Activated naive CD4-positive, alpha-beta T cell (primary cell): ENCODE measurements around the gene SMS.

Experiments used
- DNase-seq, 4 experiments: peaks; one replicate each; lab custom pipeline; 2025; lab: John Stamatoyannopoulos, UW

SMS gene

DNA sequence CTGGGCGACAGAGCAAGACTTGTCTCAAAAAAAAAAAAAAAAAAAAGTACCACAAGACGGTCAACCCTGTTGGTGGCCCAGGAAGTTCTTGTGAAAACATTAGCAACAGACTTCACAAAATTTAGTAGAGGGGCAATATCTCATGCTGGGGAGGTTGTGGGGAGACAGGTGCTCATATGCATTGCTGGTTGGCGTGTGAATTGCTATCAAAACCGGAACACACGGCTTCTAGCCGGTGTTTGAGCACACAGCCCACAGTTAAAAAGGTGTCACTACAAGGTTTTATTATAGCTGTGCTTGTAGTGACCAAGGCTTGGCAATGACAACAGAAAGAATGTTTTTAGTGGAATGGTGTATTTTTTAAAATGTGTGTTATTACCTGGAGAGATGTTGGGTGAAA lies 41.8 kb downstream of the SMS start:
- no peak for DNase-seq

DNA sequence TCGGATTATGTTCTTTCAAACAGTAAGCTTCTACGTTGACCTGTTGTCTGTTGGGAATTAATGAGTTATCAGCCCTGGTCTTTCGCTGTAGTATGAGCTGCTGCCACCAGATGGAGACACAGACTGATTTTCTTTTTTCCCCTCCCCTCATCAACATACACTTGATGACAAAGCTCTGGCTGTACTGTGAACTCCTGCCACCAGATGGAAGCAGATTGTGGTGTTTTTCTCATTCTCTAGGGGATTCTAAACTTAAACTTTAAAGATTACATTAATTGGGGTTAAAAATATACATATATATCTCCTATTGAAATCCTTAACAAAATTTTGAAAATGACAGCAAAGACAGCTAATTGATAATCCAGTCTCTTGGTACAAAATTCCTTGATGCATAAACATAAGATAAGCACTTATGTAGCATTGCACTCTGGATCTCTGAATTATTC lies 44.8 kb downstream of the SMS start:
- peak; percentile 1 to 39 (median 31) for DNase-seq

DNA sequence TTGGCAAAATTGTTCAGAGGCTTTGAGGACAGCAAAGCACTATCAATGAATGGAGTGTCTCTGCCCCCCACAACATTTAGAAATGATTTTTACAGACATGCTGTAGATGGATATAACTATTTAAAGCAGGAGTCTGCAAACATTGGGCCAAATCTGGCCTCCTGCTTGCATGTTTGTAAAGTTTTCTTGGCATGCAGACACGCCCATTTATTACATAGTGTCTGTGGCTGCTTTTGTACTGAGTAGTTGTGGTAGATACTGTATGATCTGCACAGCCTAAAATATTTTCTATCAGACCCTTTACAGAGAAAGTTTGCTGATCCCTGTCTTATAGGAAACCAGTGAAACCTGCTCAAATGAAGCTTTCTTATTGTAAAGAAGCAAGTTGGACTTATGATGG lies 46.1 kb downstream of the SMS start:
- no peak for DNase-seq

DNA sequence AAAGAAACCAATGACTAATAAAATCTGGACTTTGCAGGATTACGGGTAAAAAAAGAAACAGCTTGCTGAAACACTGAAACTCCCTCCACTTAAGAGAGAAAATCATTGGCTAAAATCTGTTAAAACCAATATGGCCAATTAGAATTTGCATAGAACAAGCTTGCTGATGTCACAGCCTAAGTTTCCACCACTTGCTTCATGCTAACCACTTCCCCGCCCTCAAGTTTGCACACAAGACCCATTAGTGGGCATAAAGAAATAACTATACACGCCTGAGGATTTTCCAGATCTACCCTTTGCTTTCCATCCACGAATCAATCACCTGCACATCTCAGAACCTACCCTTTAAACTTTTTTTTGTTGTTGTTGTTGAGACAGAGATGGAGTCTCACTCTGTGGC lies 48.9 kb downstream of the SMS start:
- no peak for DNase-seq

DNA sequence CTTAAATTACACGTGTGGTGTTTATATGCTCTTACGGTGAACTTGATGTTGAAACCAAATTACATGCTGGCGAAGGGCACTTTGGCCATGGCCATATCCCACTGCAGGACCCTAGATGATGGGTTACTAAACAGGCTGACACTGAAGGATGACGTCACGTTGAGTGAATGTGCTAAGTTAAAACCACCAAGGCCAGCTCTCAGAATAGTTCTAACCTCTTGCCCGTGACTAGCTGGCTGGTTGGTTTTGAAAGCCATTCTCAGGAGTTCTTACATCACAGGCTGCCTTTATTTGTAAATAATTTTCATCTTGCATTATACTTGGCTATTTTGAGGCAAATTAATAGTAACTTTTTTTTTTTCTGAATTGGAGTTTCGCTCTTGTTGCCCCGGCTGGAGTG lies 50.3 kb downstream of the SMS start:
- no peak for DNase-seq

DNA sequence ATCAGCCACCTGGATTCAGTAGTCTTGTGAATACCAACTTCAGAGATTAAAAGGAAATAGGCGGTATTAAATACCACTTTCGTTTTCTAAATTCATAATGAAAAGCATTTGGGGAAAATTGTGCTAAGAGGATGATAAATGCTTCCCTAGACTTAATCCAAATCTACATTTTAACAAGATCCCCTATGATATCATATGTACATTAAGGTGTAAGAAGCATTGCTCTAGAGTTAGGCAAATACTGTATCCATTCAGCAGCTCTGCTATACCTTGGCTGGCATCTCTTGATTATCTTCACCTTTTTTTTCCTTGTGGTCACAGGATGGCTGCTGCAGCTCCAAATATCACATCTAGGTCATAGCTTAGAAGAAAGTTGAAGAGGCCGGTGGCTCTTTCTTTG lies 51.0 kb downstream of the SMS start:
- DNase-seq, result no peak

DNA sequence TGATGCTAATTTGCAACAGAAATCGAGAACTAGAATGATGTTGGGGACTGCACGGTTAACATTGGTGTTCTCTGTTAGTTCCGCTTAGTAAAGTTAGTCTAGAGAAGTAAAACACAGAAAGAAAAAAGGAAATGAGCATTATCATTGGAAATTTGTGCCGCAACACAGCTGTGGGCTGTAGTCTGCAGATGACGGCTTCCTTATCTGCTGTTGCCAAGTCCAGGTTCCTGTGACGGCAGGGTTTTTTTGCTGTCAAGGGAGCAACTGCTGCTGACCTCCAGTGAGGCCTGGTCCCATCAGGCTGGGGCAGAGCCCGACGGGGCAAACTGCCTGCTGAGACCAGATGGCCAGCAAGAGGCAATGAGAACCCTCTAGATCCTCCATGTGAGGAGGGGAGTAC lies 52.8 kb downstream of the SMS start:
- DNase-seq, result no peak

DNA sequence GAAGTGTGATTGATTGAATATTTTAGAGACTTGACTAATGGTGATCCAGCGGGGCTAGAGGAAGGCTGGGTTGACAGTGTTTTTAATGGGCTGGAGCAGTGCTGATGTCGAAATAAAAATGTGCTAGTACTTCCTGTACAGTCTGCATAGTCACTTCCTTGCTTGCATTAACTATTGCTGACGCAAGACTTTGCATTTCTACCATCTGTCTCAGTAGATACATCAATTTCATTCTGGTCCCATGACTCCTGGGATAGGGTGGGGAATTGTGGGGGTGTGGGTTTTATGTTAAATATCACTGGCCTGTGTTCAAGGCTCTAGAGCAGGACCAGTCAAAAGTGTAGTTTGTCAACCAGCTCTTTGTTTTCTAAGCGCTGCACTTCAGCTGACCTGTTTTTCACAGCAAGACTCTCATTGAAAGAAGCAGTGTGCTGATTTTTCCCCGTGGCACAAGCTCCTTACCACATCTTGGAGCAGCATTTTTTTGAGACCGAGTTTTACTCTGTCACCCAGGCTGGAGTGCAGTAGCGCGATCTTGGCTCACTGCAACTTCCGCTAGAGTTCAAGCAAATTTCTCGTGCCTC lies 56.5 kb downstream of the SMS start:
- no peak for DNase-seq

DNA sequence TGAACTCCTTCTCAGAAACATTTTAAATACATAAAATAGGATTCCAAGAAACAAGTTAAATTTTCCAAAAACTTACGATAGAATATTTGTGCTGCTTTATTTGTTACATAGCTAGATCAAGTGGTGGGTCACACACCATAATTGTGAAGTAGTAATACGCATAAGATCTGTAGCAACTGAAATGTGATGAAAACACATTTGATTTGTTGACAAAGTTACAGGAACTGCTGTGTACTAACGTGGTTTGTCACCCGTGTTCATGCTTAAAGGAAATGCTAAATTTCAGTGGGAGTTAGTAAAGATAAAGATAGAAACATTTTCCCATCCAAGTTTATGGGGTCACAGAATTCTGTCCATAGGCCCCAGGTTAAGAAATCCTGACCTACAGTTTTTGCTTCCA lies 57.5 kb downstream of the SMS start:
- DNase-seq, result no peak

DNA sequence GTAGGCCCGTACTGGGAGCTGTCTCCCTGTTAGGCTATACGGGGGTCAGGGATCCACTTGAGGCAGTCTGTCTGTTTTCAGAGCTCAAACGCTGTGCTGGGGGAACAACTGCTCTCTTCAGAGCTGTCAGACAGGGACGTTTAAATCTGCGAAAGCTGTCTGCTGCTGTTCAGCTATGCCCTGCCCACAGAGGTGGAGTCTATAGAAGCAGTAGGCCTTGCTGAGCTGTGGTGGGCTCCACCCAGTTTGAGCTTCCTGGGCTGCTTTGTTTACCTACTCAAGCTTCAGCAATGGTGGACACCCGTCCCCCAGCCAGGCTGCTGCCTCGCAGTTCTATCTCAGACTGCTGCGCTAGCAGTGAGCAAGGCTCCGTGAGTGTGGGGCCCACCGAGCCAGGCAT lies 64.4 kb downstream of the SMS start:
- DNase-seq, result no peak

DNA sequence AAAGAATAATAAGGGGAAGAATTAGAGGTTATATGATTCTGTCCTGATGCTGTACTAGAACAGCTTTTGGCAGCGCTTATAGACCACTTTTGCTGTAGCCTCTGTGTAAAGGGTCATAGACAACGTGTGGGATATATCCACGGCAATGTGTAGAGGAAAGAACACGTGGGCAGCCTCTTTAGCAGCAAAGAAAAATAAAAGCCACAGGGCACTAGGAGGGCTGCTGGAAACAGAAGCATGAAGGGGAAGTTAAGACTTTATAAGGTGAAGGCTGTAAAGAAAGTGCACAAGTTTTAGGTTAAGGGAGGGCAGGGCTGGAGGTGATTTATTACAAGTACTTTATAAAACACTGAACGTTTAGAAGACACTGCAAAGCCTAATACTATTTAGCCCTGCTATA lies 71.5 kb downstream of the SMS start:
- DNase-seq, result no peak

DNA sequence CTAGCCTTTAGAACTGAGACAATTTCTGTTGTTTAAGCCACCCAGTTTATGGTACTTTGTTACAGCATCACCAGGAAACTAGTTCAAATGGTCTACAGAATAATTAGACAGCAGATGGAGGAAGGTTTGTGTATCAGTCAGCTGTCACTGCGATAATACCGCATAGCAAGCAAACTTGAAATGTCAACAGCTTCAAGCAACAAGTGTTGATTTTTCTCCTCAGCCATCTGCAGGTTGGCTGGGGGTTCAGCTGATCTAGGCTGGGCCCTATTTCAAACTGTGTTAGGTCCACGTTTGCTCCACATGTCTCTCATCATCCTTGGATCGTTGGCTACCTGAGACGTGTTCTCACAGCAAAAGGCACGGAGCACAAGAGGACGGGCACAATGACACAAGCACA lies 72.4 kb downstream of the SMS start:
- no peak for DNase-seq

DNA sequence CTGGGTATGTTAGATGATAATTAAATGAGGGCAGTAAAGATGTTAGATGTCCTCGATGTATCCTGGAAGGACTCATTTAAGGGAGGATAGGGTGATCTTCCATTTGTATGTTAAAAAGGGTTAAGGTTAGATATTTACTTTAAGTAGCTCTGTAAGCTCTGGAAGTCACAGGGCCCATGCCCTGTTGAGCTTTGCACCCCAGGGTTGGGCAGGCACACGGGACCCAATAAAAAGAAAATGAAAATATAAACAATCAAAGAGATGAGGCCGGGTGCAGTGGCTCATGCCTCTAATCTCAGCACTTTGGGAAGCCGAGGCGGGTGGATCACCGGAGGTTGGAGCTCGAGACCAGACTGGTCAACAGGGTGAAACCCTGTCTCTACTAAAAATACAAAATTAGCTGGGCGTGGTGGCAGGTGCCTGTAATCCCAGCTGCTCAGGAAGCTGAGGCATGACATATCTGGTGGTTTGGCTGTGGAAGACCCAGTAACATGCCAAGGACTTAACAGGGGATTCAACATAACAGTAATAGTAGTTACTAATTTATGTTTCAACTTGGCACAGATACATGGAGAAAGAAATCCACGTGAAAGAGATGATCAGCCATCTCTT lies 74.7 kb downstream of the SMS start:
- DNase-seq, result no peak

DNA sequence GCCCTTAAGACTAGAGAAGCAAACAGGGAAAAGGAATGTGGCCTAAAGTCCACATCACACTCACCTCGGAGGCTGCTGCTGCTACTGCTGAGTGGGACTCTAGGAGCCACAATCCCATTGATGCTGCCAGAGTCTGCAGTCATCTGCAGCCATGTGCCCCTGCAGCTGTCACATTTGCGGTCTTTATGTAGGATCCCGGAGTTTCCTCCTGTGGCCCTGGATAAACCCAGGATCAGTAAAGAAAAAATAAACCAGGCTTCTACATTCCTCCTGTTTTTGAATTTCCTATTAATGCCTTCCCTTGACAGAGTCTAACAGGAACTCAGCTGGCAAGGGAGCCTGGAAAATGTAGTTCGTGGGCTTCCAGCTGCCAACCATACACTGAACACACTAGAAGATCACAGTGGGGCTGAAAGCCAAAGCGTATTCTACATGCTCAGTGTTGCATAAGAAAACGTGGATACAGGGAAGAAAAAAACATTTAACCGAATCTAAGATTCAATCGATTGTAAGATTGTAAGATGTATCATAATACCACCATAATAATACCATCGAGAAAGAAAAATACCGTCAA lies 81.3 kb downstream of the SMS start:
- DNase-seq, result no peak

DNA sequence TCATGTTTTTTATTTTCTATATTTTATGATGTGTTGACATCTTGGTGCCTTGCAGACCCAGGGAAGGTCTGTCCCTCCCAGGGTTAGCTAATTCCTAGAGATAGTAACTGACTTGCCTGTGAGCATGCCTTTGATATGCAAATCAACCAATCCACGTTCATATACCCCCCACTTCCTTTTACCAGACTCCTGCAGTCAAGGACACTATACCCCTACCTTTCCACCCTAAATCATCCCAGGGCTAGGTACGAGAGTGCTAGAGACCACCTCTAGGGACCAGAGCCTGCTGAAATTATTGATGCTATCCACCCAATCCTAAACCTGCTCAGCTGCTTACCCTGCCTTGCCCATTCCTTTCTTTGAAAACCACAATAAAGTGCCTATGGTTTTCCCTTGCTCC lies 84.1 kb downstream of the SMS start:
- DNase-seq, result no peak

DNA sequence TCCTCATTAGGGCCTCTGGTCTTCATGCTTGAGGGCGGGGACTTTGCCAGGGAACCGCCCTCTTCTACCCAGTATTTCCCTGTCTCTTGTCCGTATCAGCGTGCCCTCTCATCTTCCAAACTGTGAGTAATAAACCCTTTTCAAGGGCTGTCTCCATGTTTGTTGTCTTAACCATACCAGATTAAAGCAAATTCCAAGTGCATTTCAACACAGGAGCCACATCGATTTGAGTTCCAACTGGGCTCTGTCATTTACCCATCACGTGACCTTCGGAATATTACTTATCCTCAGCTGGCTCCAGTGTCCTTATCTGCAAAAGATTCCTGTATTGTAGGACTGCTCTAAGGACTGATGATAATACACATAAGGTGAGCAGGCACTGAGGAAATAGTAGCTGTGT lies 85.2 kb downstream of the SMS start:
- DNase-seq, result no peak

DNA sequence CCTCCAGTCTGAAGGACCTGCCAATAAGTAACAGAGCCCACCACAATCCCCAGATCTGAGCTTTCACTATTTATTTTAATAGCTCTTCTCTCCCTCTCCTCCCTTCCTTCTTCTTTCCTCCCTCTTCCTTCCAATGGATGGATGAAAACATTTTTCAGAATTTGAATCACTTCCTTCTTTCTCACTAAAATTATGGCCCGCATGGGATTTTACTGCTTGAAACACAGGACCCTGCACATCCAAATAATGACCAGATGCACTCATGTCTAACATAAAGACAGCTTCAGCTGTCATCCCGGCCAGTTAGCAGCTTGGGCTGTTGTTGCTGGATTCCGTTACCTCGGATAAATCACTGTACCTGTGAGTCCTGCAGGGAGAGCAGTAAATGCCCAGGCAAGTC lies 86.2 kb downstream of the SMS start:
- DNase-seq, result no peak

DNA sequence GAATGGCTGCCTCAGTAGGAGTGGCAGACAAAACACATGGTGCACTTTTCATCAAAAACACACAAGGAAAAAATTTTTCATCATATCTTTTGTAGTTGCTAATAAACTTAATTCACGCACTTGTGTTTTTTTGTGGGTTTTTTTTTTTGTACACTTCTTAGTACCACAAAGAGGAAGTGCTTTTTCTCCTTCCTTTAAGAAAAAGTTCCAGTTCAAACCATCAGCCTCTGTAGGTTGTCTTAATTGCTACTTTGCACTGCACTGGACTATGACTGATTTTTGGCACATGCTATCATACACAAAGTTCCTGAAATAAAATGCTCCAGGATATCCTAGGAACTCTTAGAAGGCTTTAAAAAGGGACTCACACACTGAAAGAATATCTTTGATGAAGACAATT lies 91.6 kb downstream of the SMS start, which contains the start of gene PHEX:
Gene PHEX (plus strand): TSS at position 242 of the 400 bp plus-strand sequence. CDS start 681 bp downstream, outside the sequence.
- no peak for DNase-seq

DNA sequence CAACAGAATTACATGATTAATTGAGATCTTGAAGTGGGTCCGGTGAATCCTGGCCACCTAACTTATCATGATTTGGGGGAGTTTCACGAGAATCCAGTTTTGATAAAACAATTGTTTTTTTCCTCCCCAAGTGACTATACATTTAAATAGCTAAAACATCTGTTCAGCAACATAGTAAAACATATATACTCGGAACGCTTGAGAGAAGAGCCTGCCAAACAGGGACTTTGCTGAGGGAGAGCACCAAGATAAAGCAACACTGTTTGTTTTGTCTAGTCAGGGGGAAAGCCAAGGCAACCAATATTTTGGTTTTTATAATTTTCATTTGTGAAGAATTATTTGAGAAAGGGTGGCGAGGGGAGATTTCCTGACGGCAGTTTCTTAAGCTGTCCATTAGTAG lies 92.0 kb downstream of the SMS start:
- DNase-seq, result no peak

DNA sequence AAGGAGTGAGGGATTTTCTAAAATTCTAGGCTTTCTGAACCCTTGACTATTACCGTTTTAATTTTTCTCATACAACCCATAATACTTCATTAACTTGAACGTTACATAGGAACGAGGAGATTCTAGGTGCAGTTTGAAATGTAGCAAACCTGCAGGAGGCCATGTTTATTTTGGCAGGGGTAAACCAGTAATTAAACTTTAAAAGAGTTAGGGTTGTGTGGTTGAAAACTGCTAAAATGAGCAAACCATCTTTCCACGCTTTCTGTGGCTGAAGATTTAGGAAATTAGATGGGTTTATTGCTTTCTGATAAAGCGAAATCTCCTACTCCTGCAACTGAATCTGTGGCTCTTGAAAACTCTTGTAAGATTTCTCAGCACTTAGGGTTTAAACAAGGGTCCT lies 93.3 kb downstream of the SMS start:
- DNase-seq, result no peak

DNA sequence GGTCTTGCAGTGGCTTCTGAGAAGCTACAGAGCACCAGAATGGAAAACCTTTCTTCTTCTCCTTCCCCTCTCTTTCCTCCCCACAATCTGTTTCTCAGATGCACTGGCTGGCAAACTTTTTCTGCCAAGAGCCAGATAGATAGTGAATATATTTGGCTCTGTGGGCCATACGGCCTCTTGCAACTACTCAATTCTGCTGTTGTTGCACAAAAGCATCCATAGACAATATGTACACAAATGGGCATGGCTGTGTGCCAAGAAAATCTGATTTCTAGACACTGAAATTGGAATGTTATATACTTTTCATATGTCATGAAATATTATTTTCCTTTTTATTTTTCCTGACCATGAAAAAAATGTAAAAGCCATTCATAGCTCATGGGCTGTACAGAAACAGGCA lies 94.7 kb downstream of the SMS start:
- no peak for DNase-seq

DNA sequence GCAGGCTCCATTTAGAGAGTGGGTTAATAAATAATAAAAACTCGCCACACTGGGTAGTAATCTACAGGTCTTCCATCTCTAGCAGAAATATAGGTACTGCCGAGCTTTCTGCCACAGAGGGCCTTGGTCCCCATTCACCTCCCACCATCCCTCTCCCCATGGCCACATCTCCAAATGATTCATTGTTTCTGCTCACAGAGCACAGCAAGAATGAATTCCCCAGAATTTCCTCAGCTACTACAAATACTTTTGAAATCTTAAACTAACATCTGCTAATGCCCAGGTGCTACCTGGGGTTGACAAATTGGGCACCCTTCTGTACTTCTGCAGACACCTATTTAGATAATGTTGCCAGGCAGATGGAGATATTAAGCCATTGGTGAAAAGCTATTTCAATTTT lies 96.7 kb downstream of the SMS start:
- DNase-seq, result no peak

DNA sequence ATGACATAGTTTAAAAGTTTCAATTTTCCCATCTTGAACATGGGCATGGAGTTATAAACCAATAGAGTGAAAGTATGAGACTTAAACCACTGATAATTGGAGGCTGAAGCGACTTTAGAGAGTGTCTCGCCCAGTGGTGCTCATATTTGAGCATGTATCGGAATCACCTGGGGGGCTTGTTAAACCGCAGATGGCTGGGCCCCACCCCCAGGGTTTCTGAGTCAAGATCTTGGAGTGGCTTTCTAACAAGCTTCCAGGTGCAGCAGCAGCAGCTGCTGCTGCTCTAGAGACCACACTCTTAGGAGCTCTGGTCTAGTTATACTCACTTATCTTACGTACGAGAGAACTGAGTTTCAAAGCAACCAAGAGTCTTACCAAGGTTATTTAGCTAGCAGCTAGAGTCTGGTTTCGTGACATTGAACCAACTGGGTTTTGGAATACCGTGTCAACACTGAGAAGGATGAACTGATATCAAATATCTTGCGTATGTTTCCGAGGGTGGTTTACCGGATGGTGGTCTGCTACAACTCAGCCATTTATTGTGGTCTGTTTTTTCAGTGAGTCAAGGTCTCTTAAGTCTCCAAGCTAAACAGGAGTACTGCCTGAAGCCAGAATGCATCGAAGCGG lies 97.5 kb downstream of the SMS start:
- no peak for DNase-seq

DNA sequence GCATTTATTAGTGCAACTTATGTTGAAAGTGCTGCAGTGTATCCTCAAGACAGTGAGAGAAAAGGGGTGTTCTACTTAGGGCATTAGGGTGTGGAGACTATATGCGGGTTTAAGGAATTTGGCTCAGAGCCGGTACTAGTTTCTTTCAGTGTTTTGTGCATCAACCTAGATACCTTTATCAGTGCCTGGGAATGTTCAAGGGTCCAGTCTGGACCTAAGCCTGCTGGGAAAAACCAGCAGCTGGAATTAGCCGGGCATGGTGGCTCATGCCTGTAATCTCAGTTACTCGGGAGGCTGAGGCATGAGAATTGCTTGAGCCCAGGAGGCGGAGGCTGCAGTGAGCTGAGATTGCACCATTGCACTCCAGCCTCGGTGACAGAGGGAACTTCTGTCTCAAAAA lies 99.0 kb downstream of the SMS start:
- no peak for DNase-seq
